Peyer's patch (tissue), 4 donors: ENCODE measurements around the gene TYMP. TPM values are rescaled to one million over a fixed set of nuclear protein-coding genes. Genes with fewer than 3 reads are reported as not detected.

Source experiments
- DNase-seq, 3 donors: peaks; one replicate each; pipeline ENCODE4 v3.0.0-alpha.2; 2017 to 2019
- H3K27ac ChIP-seq, 4 donors: fragments of 200-600 bp; sonication (generic); one replicate each; pipeline ENCODE4 v1.5.1; 2016 to 2019
- H3K27me3 ChIP-seq, 2 donors: fragments of 200-600 bp; sonication (generic); one replicate each; pipeline ENCODE4 v1.5.1; 2019
- H3K36me3 ChIP-seq, 3 donors: fragments of 200-600 bp; sonication (generic); one replicate each; pipeline ENCODE4 v1.5.1; 2016 to 2019
- H3K4me1 ChIP-seq, 4 donors: fragments of 200-600 bp; sonication (generic); one replicate each; pipeline ENCODE4 v1.5.1; 2016 to 2019
- H3K4me3 ChIP-seq, 4 donors: fragments of 200-600 bp; sonication (generic); 1 replicate in 3 of 4; 2 replicates in 1 of 4; pipeline ENCODE4 v1.5.1; 2016 to 2019; ENCODE audit warnings: mild to moderate bottlenecking in 1 of 4
- H3K9me3 ChIP-seq, 4 donors: fragments of 200-600 bp; sonication (generic); one replicate each; pipeline ENCODE4 v1.5.1; 2016 to 2019; ENCODE audit warnings: mild to moderate bottlenecking in 1 of 4
- POLR2A ChIP-seq, 2 donors: fragments of 450-650 bp; IDR thresholded peaks; one replicate each; pipeline ENCODE4 v1.5.1; 2017; ENCODE audit warnings: antibody characterized with exemption in 2 of 2, mild to moderate bottlenecking in 2 of 2, moderate library complexity in 2 of 2
- total RNA-seq, 4 donors: library from RNA; depleted of rRNA; stranded (reverse); fragments of >200 nt; gene quantifications; one replicate each; pipeline ENCODE4 v1.1.0, GENCODE V29; 2016
- TF ChIP-seq, protein P1 (sequence below), 6 experiments: fragments of 450-650 bp in 4 of 6; fragments of 200-600 bp in 2 of 6; sonication (generic) in 1 of 6; IDR thresholded peaks; one replicate each; pipeline ENCODE4 v1.5.1; 2017 to 2019; ENCODE audit warnings: antibody characterized with exemption in 6 of 6, mild to moderate bottlenecking in 3 of 6, moderate library complexity in 1 of 6

The TYMP gene
- total RNA-seq, 4 donors from 2014 or later = 53.5 to 93.9 (median 88.3) TPM

DNA sequence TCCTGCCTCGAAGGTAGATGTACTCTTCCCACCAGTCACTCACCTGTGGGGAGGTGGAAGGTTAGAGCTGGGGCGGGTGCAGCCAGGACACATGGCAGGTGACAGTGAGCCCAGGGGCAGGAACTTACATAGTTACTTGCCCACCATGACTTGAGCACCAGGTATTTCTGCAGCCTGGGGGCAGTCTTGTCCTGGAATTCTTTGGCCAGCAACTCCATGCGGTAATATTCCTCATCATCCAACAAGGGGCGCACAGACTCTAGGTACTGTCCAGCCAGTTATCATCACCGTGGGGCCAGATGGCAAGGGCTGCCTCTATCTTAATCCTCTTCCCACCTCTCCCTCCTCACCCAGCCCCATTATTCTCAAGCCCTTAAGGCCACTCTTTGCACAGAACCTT lies 46.3 kb upstream of the TYMP start:
- no peak overlapping the region for H3K27ac ChIP-seq
- peaks cover 0 to 14% (median 0%) of the 10 kb centered on the region in 3 donors for H3K36me3 ChIP-seq
- TF ChIP-seq POLR2A (IDR thresholded peaks at IDR 0.05) = no peak
- TF ChIP-seq, protein P1, sequence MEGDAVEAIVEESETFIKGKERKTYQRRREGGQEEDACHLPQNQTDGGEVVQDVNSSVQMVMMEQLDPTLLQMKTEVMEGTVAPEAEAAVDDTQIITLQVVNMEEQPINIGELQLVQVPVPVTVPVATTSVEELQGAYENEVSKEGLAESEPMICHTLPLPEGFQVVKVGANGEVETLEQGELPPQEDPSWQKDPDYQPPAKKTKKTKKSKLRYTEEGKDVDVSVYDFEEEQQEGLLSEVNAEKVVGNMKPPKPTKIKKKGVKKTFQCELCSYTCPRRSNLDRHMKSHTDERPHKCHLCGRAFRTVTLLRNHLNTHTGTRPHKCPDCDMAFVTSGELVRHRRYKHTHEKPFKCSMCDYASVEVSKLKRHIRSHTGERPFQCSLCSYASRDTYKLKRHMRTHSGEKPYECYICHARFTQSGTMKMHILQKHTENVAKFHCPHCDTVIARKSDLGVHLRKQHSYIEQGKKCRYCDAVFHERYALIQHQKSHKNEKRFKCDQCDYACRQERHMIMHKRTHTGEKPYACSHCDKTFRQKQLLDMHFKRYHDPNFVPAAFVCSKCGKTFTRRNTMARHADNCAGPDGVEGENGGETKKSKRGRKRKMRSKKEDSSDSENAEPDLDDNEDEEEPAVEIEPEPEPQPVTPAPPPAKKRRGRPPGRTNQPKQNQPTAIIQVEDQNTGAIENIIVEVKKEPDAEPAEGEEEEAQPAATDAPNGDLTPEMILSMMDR (IDR thresholded peaks at IDR 0.05) = peak in 3 of 6 experiments; percentile 40 to 60 (median 53)
- DNase-seq = peak in 1 of 3 donors; percentile 55
- H3K4me3 ChIP-seq = no peak overlapping the region
- H3K9me3 ChIP-seq = no peaks in the 10 kb centered on the region
- no peaks in the 10 kb centered on the region for H3K27me3 ChIP-seq
- H3K4me1 ChIP-seq = peaks cover 0 to 16% (median 0%) of the 10 kb centered on the region in 4 donors

DNA sequence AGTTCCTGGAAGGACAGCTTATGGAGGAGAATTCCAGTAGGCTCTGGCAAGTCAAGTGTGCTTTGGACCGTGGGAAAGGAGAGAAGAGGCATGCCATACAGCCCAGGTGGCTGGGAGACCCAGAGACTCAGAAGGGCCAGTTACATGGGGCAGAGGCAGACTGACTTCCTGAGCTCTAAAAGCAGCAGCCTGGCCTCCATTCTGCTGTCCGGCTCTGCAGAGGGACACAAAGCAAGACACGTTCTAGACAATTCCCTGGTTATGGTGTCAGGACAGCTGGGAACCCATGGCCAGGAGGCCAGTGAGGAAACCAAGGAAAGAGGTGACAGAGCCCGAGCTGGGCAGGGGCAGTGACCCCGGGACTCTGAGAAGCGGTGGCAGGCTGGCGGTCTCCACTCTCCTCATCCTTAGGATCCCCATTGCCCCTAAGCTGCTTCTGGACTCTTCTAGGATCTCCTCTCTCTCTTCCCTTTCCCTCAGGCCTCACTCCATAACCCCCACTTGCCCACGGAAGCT lies 45.7 kb upstream of the TYMP start:
- Histone ChIP-seq H3K9me3 (no peaks in the 10 kb centered on the region), H3K27ac (no peak overlapping the region), H3K4me3 (no peak overlapping the region), H3K4me1 (peaks cover 0 to 15% (median 0%) of the 10 kb centered on the region in 4 donors), H3K36me3 (peaks cover 0 to 20% (median 0%) of the 10 kb centered on the region in 3 donors), H3K27me3 (no peaks in the 10 kb centered on the region)
- DNase-seq = no peak
- TF ChIP-seq, protein P1 (IDR thresholded peaks at IDR 0.05) = no peak
- no peak for TF ChIP-seq POLR2A (IDR thresholded peaks at IDR 0.05)

DNA sequence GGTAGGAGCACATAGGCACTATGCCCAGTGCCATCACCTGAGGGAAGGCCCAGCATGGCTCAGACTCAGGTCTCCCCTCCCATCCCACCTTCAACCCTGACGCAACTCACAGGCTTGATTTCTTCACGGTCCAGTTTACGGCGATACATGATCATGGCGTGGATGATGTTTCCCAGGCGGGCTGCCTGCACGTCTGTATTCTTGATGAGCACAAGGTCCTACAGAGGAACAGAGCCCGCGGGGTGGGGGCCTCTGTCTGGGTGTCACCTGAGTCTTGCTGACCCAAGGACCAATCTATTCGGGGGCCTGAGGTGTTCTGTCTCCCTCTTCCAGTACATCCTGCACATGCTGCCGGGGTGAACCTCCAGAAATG lies 44.6 kb upstream of the TYMP start:
- Histone ChIP-seq H3K4me1 (peaks cover 0 to 14% (median 0%) of the 10 kb centered on the region in 4 donors), H3K4me3 (no peak overlapping the region), H3K9me3 (no peaks in the 10 kb centered on the region), H3K36me3 (peaks cover 0 to 27% (median 0%) of the 10 kb centered on the region in 3 donors), H3K27me3 (no peaks in the 10 kb centered on the region), H3K27ac (no peak overlapping the region)
- no peak for DNase-seq
- TF ChIP-seq, protein P1 (IDR thresholded peaks at IDR 0.05) = no peak
- TF ChIP-seq POLR2A (IDR thresholded peaks at IDR 0.05) = no peak

DNA sequence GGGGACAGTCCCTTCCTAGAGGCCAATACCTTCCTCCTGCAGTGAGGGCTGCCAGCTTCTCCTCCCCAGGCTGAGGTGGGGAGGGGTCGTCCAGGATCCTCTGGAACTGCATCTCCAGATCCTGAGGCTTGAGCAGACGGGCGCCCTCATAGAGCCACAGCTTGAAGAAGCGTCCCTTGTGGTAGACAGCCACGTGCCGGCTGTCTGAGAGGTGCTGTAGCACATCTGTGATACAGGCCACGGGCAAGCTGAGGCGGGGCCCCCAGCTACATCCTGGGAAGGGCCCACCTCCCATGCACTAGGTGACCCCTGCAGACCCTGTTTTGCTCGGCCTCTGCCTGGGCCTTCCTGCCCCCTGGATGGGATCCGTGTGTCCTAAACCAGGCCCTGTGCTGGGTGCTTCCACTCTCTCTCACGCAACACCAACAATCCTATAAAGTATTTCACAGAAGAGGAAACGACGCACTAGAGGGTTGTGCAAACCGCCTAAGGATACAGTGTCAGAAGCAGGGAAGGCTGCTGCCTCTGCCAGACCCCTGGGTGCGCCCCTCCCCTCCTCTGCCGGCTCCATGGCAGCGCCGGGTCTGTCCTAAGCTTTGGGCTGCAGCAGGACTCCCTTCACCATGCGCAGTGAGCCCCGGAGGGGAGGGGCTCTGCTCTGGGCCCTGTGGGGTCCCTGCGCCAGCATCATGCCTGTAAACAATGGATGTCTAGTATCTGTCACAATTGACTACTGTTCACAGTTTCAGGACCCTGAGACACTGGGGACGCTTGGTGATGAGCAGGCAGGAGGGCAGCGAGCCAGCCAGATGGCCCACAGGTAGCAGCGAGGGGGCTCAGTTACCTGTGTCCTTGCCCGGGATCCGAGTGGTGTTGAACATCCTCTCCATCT lies 43.9 kb upstream of the TYMP start:
- no peak overlapping the region for H3K4me3 ChIP-seq
- peaks cover 0 to 27% (median 0%) of the 10 kb centered on the region in 3 donors for H3K36me3 ChIP-seq
- peaks cover 0 to 8% (median 0%) of the 10 kb centered on the region in 4 donors for H3K4me1 ChIP-seq
- TF ChIP-seq, protein P1 (IDR thresholded peaks at IDR 0.05) = no peak
- no peak for TF ChIP-seq POLR2A (IDR thresholded peaks at IDR 0.05)
- H3K27me3 ChIP-seq = no peaks in the 10 kb centered on the region
- DNase-seq = peak in 1 of 3 donors; percentile 39
- H3K27ac ChIP-seq = no peak overlapping the region
- no peaks in the 10 kb centered on the region for H3K9me3 ChIP-seq

DNA sequence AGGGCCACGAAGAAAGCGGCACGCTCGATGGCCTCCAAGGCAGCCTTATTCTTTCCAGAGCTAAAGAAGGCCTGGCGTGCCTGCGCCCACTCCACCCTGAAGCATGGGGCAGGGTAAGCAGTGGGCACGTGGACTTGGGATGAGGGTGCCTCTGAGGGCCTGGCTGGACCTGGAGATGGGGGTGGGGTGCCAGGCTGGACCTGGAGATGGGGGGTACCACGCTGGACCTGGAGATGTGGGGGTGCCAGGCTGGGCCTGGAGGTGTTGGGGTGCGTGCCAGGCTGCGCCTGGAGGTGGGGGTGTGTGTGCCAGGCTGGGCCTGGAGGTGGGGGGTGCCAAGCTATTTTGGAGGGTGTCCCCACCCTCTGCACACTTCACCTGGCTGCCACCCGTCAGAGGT lies 43.2 kb upstream of the TYMP start:
- Histone ChIP-seq H3K4me1 (peaks cover 0 to under 1% (median 0%) of the 10 kb centered on the region in 4 donors), H3K27me3 (no peaks in the 10 kb centered on the region), H3K9me3 (no peaks in the 10 kb centered on the region), H3K36me3 (peaks cover 0 to 27% (median 0%) of the 10 kb centered on the region in 3 donors), H3K4me3 (no peak overlapping the region), H3K27ac (no peak overlapping the region)
- DNase-seq = no peak
- TF ChIP-seq, protein P1 (IDR thresholded peaks at IDR 0.05) = no peak
- TF ChIP-seq POLR2A (IDR thresholded peaks at IDR 0.05) = no peak
